COLO829 (cell line): ENCODE measurements around the gene GOSR2.

Source experiments
- DNase-seq: peaks from one replicate; pipeline ENCODE4 v3.0.0; 2012; ENCODE audit warnings: low spot score

Gene GOSR2

DNA sequence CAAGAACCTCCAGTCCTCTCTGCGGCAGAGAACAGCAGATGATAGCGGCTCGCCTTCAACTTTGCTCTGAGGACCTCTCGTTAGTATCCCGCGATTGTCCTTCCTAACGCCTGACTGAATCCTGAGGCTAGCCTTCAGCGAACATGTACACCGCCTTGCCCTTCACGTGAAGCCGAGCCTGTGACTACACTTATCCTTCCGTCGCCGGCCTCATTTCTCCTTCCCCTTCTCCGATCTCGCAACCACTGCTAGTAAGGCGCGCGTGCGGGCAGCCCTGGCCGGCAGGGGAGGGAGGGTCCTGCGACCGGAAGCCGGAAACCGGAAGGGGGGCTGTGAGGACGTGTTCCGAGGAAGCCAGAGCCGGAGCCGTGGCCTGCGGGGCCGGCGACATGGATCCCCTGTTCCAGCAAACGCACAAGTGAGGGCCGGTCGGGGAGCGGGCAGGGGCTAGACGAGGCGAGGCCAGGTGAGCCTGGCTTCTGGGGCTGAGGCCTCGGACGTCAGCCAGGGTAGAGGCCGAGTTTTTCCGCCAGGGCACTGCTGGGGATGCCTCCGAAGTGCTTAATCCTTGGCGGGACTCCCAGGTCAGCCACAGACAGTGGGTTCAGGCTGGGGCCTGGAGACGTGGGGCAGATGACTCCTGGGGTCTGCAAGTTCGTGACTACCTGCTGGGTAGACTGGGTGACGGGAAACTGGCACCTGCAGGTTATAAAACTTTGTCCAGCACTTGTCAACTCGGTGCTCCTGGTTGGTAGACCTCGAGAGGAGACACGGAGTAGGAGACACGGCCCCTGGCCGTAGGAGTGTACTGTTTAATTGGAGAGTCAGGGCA lies at the start of gene GOSR2:
Gene GOSR2, plus strand, starts transcription at position 357 of the 832 bp plus-strand sequence. Its CDS starts 33 bp downstream, at position 390.
- DNase-seq = peak; percentile 74

DNA sequence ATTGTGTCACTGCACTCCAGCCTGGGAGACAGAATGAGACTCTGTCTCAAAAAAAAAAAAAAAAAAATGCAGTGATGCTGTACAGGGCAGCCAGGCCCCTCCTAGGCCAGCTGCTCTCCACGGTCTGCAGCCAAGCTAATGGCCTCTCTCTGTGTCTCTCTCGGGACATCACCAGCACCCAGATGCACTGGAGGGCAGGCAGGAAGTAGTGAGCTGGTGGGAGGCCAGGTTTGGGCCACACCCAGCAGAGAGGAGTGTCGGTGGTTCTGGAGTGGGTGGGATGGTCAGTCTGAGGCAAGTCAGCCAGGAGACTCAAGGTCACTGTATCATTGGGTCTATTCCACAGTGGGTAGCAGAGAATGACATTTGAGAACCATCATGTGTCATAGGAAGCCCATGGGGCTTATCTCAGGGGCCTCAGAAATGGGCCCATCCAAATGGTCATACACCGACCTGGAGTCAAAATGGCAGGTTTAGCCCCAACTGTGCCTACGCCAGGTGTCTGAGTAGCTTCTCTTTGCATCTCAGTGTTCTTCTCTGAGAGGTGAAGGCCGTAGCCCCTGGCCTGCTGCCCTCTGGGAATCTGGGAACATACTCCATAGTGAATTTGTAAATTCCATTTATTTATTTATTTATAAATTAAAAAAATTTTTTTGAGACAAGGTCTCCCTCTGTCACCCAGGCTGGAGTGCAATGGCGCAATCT lies 48.9 kb upstream of the GOSR2 start:
- no peak for DNase-seq

DNA sequence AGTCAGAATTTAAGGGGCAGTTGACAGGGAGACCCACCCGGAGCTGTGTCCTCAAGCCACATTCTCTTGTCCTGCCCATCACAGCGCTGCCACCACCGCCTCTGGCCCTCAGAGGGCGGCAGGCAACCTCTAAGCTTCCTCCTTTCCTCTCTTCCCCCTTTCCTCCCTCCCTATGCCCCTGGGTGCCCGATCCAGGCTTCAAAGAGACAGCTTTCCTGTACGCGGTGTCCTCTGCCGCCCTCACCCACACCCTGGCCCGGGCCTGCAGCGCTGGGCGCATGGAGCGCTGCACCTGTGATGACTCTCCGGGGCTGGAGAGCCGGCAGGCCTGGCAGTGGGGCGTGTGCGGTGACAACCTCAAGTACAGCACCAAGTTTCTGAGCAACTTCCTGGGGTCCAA lies 48.1 kb upstream of the GOSR2 start:
- DNase-seq = no peak

DNA sequence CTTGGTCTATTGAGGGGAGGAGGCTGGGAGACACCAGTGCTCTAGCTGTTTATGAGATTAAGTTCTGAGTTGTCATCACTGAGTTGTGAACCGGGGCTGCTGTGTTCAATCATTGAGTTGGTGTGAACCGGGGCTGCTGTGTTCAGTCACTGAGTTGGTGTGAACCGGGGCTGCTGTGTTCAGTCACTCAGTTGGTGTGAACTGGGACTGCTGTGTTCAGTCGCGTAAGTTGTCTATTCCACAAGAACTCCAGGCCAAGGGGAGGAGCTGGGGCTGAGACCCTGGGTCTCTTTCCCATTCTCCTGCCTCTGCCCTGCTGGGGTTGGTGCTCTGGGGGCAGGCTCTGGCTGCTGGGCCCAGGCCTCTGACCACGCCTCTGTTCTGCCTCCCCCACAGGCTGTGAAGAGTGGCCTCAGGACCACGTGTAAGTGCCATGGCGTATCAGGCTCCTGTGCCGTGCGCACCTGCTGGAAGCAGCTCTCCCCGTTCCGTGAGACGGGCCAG lies 47.1 kb upstream of the GOSR2 start:
- DNase-seq = no peak

DNA sequence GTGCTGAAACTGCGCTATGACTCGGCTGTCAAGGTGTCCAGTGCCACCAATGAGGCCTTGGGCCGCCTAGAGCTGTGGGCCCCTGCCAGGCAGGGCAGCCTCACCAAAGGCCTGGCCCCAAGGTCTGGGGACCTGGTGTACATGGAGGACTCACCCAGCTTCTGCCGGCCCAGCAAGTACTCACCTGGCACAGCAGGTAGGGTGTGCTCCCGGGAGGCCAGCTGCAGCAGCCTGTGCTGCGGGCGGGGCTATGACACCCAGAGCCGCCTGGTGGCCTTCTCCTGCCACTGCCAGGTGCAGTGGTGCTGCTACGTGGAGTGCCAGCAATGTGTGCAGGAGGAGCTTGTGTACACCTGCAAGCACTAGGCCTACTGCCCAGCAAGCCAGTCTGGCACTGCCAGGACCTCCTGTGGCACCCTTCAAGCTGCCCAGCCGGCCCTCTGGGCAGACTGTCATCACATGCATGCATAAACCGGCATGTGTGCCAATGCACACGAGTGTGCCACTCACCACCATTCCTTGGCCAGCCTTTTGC lies 46.5 kb upstream of the GOSR2 start:
- DNase-seq = no peak

DNA sequence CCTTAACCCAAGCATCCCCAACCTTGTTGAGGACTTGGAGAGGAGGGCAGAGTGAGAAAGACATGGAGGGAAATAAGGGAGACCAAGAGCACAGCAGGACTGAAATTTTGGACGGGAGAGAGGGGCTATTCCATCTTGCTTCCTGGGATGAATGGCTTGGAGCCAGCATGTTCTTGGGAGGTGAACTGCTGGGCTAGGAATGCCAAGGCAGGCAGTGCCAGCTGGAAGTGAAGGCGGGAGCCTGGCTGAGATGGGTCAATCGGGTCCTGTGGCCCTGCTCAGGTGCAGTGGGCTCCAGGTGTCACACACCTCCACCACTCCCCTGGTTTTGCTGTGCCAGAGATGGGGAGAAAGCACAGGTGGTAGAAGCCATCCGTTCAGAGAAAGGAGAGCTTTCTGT lies 46.0 kb upstream of the GOSR2 start:
- DNase-seq = no peak

DNA sequence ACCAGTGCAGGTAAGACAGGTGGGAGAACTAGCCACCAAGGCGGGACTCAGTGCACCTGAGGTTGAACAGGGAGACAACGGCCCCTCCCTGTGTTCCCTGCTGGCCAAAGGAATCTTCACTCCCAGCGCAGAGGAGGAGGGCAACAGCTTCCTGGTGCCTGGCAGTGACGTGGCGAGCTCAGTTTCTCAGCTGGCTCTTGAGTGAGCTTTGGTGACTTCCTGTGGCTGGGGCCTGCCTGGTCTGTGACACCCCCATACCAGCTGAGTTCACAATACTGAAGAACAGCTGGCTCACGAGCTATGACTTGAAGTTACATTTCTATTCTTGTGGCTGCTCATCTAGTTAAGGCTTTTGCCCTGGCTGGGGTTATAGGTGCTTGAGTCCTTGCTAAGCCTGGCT lies 45.5 kb upstream of the GOSR2 start:
- DNase-seq = no peak

DNA sequence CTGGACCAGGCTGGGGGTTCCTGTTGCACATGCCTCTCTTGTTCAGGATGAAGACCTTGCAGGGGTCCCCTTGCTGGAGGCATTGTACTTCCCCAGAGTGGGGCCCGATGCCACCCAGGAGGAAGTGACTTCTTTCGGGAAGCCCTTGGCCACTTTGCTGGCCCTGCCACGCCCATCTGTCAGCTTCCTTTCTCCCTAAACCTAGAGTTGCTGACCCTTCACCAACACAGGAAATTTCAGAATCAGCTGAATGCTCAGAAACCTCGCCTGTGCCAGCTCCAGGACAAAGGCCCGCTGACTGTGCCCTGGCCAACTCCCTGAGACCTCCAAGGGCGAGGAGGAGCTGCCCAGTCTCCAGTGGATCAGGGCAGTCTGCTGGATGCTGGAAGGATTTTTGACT lies 44.9 kb upstream of the GOSR2 start:
- no peak for DNase-seq

DNA sequence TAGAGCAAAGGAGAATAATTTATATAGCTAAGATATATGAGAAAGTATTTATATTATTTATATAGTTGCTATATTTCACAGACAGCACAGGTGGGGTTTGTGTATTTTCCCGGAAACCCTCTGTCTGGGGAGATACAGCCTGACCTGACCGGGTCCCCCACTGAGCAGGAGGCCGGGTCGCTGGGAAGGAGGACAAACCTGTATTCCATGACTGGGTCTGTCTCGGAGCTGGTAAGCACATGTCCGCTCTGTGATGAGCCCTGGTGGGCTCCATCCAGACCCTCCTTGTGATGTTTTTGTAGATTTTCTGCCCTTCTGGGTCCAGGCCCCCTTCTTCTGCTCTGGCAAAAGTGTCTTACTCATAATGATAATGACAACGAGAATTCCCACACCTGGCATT lies 43.9 kb upstream of the GOSR2 start:
- DNase-seq = no peak

DNA sequence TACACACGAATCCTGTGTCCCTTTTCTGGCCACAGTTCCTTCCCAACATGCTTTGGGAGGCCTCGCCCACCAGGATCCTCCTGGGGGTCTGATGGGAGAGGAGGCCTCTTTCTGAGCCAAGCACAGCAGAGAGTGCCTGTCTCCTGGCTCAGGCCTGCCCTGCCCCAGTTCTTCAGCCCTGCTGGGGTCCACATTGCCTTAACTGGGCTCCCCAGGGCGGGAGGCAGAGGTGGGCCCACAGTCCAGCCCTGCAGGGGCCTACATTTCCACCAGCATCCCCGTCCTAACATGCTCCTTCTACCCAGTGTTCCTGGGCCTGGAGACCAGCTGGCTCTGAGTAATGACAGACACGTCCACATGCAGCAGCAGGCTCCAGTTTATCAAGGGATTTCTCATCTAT lies 41.9 kb upstream of the GOSR2 start:
- DNase-seq = no peak

DNA sequence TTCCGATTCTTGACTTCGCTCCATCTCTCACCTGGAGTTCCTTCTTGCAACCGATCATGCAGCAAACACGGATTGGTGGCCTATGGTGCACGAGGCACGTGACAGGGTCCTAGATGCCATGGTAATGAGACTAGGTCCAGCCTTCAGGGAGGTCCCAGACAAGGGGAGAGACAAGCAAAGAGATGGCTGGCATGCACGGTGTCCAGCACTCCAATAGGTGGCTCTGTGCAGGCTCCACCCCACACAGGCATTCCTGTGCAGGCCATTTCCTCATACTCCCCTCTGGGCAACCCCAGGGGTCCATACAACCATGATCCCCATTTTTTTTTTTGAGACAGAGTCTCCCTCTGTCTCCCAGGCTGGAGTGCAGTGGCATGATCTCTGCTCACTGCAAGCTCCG lies 40.3 kb upstream of the GOSR2 start:
- no peak for DNase-seq

DNA sequence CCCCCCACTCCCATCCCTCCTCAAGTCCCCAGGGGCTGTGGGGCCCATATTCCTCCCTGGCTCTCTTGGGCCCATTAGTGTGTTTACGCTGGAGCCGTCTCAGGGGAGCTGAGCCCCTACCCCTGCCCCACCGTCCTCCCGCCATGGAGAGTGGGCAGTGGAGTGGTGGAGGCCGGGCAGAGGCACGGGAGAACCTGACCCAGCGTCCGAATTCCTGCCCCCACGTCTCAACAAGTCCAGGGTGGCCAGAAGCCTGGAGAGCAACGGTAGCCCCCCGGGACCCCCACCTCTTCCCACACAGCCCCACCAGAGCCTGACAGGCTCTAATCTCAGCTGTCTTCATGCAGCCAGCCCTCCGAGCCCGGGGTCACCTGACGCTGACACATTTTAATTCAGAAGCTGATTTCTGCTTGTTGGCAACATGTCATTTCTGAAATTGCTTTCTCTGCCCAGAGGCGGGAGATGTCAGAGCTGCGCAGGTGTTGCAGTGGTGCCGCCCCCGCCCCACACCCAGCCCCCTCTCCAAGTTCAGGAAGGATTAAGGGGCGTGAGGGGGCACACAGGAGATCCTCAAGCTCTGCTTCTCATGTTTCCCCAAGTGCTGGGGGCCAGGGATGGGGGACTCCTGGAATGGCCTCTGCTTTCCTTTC lies 39.0 kb upstream of the GOSR2 start:
- no peak for DNase-seq

DNA sequence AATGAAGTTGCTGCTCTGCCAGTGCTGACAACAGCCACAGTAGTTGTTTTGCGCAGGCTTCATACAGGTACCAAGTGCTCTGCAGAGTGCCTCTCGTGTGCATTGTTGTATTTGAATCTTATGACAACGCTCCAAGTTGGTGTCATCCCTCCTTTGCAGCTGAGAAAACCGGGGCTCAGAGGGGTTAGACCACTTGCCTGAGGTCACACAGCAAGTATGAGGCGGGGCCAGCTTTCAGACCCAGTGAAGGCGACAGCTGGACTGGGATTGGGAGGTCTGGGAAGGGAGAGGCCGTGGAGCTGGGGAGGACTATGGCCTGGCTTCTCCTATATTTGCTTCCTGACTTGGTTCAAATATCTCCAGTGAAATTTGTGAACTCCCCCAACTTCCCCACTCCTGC lies 38.4 kb upstream of the GOSR2 start:
- DNase-seq = no peak

DNA sequence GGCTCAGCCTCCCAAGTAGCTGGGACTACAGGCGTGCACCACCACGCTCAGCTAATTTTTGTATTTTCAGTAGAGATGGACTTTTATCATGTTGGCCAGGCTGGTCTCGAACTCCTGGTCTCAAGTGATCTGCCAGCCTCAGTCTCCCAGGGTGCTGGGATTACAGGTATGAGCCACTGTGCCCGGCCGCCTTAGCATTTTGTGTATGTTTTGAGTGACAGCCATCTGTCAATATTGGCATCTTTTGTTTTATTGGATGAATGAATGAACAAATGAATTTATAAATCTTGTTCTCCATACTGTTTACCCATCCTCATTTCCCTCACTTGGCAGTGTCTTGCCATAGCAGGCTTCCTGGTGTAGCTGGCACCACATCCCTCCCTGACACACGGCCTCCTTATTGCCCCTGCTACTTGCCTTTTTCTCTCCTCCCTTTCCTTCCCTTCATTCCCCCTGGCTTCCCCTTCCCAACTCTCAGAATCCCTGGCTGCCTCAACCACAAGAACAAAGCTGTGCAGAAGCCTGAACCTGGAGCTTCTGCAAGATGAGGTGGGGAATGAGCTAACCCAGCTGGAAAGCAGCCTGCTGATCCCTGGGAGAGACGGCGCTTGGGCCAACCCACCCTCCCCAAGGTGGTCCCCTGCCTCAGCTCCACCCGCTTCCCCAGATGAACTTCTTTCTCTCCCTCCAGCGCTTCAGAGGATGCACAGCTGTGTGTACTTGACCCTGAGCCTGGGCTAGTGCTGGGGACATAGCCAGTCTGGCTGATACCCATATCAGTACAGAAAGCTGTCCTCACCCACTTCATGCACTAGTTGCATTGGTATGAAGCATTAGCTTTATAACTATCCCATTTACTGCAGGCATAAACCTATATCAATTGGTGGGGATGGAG lies 37.3 kb upstream of the GOSR2 start:
- no peak for DNase-seq

DNA sequence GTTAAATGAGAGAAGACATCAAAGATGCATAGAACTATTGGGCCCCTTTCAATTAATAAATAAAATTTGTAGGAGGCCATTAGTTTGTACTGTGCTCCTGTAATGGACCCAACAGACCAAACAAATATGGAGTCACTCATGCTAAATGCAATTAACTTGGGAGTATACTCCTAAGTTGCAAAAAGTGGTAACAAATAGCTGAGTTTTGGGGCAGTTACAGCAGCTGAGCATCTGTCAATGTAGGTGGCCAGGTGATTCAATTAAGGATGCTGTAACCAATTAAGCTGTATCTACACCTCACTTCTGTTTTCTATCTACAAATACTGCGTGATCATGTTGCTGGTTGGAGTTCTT lies 36.7 kb upstream of the GOSR2 start:
- no peak for DNase-seq

DNA sequence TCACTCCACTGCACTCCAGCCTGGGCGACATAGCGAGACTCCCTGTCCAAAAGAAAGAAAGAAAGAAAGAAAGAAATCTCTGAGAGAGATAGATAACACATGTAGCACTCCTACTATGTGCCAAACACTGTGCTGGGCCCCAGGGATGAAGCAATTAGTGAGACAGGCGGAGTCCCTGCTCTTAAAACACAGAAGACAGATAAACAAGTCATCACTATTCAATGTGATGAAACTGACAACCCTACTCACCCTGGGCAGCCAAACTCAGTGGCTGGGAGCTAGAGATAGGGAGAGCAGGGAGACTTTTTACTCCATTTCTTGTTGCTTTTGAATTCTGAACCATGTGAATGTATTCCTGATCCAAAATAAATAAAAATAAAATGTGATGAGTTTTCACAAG lies 35.2 kb upstream of the GOSR2 start:
- DNase-seq = no peak

DNA sequence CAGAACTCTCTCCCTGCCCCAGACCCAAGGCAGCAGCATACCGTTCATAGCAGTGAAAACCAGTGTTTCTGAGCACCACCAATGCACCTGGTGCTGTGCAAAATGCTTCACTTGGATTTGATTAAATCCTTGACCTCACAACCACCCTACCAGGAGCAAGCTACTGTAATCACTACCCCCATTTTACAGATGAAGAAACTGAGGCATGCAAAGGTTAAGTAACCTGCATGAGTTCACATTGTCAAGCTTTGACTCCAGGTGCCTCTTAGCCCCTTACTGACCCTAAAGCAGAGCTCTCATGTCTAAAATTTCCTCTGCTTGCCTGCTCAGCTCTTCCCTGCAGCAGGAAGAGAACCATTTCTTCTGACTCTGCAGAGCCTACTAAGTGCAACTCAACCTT lies 34.2 kb upstream of the GOSR2 start:
- no peak for DNase-seq

DNA sequence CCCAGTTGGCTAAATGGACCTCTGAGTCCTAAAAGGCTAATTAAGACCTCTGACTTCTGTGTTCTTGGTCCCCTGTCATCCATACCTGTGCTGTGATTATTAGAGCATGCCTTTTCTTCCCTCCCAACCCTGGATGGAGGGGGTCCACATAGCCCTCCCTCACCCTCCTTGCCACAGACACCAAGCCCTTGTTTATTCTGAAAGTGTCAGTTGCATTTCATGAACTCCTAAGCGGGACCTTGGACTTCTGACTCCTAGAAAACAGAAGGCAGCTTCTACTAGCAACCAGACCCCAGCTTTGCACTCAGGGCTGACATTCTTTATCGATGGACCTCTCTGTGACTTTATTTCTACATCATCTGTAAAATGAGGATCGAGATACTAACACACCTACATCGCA lies 33.4 kb upstream of the GOSR2 start:
- DNase-seq = no peak

DNA sequence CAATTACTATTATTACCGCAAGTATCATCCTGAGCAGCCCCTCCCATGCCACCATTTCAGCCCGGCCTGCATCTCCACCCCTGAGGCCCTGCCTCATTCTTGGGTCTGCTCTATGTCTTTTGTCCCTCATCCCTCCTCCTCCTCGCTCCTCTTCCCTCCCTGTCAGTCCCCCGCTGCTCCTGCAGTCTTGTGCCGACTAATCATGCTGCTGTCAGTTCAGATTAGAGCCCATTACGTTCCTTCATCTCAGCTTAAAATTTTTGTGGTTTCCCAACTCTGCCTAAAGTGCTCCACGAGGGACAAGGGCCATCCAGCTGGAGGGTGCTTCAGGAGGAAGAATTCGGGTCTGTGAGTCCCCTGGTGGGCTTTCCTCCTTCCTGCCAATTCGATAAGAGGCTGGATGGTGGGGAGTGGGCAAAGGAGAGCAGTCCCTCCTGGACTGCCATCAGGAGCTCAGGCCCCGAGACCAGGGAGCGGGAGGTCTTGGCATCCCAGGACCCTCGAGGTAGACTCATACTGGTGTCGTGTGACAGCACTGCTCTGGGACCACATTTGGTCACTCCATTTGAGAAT lies 32.9 kb upstream of the GOSR2 start:
- no peak for DNase-seq

DNA sequence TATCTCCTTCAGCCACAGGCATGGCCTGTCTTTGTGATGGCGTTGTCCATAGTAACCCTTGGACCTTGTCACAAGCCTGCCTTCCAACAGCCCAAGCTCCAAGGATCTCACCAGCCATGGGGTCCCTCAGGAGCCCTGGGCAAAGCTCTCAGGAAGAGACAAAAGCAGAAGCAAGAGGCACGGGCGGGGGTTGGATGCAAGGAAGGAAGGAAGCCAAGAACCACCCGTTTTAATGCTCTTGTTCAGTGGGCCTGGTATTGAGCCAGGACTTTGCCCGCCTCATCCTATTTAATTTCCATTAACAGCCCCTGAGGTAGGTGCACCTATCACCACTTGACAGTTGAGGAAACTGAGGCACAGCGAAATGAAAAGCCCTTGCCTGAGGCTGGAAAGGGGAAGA lies 32.3 kb upstream of the GOSR2 start:
- DNase-seq = no peak

DNA sequence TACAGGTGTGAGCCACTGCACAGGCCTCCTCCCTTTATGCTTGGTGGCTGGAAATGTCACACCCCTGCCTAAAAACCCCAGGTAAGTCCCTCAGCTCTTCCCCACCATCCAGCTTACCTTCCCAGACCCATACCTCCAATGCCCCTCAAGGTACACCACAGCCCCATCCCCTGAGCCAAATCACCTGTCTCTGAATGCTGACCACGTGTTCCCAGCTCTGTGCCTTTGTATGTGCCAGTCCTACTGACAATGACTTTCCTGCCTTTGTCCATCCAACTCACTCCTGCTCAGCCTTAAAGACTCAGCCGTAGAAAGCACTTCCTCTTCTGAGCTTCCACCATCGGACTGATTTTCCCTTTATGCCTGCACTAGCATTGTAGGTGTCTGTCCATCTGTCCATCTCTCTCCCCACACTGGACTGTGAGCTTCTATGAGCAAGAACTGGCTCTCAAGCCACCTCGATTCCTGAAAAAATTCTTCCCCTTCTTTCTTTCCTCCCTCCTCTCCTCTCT lies 30.7 kb upstream of the GOSR2 start:
- DNase-seq = no peak
